A673 (cell line): ENCODE results near the gene FZD10. TPM values are rescaled to one million over a fixed set of nuclear protein-coding genes. Genes with fewer than 3 reads are reported as not detected.

ENCODE experiments used
- BruUV-seq: library from RNA; stranded (reverse); fragments of 400-500 nt; replicated peaks from 2 replicates; lab custom pipeline; 2021; lab: Mats Ljungman, UMichigan
- CTCF ChIA-PET: fragments of 300-600 bp; sonication (Branson Sonifier 250); formaldehyde crosslinking; loops from one replicate; lab custom pipeline; 2022; ENCODE audit warnings: antibody characterized with exemption; lab: Charles Lee
- POLR2A ChIA-PET: fragments of 300-600 bp; sonication (Branson Sonifier 250); formaldehyde crosslinking; loops from one replicate; lab custom pipeline; 2022; ENCODE audit warnings: antibody characterized with exemption; ENCODE audit not compliant: low non-redundant PET; lab: Charles Lee
- DNase-seq: peaks from one replicate; pipeline ENCODE4 v3.0.0-alpha.2; 2015; ENCODE audit warnings: low spot score
- H3K27ac ChIP-seq: fragments of 200-600 bp; sonication (generic); 2 replicates; pipeline ENCODE4 v1.5.1; 2016; ENCODE audit warnings: mixed run types, low read depth, mild to moderate bottlenecking, mixed read lengths, antibody characterized with exemption, low read length; ENCODE audit not compliant: poor library complexity, severe bottlenecking
- H3K27me3 ChIP-seq: fragments of 200-600 bp; sonication (generic); replicated peaks from 2 replicates; pipeline ENCODE4 v1.6.1; 2017; ENCODE audit warnings: mixed run types, low read depth, mild to moderate bottlenecking, mixed read lengths, antibody characterized with exemption, low read length; ENCODE audit not compliant: insufficient read depth, poor library complexity
- H3K36me3 ChIP-seq: fragments of 200-600 bp; sonication (generic); 2 replicates; pipeline ENCODE4 v1.6.1; 2016; ENCODE audit warnings: mixed run types, mild to moderate bottlenecking, mixed read lengths, antibody characterized with exemption, low read length; ENCODE audit not compliant: insufficient read depth, poor library complexity, severe bottlenecking
- H3K4me1 ChIP-seq: fragments of 200-600 bp; sonication (generic); 2 replicates; pipeline ENCODE4 v1.6.1; 2017; ENCODE audit warnings: mixed run types, mild to moderate bottlenecking, mixed read lengths, antibody characterized with exemption, low read length; ENCODE audit not compliant: insufficient read depth, poor library complexity, severe bottlenecking
- H3K4me3 ChIP-seq: fragments of 200-600 bp; sonication (generic); 2 replicates; pipeline ENCODE4 v1.5.1; 2016; ENCODE audit warnings: low read depth, mixed run types, mild to moderate bottlenecking, mixed read lengths, low read length; ENCODE audit not compliant: poor library complexity, severe bottlenecking
- H3K9me3 ChIP-seq: fragments of 200-600 bp; sonication (generic); 2 replicates; pipeline ENCODE4 v1.6.1; 2016; ENCODE audit warnings: mixed run types, low read depth, mild to moderate bottlenecking, mixed read lengths, antibody characterized with exemption, low read length; ENCODE audit not compliant: poor library complexity, severe bottlenecking
- EZH2 ChIP-seq: fragments of 200-600 bp; sonication (generic); IDR thresholded peaks from 2 replicates; pipeline ENCODE4 v1.6.1; 2017; ENCODE audit warnings: borderline replicate concordance, low read depth, mild to moderate bottlenecking, mixed read lengths, antibody characterized with exemption, low read length; ENCODE audit not compliant: poor library complexity, severe bottlenecking
- intact Hi-C: fragments of 100-400 bp; cut with micrococcal nuclease; formaldehyde crosslinking; loops from one replicate; pipeline ENCODE4 v1.10.0; 2022; ENCODE audit not compliant: unreplicated experiment
- total RNA-seq: library from RNA; stranded (reverse); gene quantifications from 2 replicates; pipeline ENCODE4 v1.2.3, GENCODE V29; 2021
- TF ChIP-seq, protein P1 (sequence below): fragments of 300-800, 200-600 bp; sonication (generic); conservative IDR thresholded peaks from 2 replicates; pipeline ENCODE4 v1.5.1; 2017; ENCODE audit warnings: low read depth, mild to moderate bottlenecking, antibody characterized with exemption, low read length, moderate library complexity, mixed read lengths

Gene FZD10
- total RNA-seq, 1 experiment from 2014 or later: not detected

DNA sequence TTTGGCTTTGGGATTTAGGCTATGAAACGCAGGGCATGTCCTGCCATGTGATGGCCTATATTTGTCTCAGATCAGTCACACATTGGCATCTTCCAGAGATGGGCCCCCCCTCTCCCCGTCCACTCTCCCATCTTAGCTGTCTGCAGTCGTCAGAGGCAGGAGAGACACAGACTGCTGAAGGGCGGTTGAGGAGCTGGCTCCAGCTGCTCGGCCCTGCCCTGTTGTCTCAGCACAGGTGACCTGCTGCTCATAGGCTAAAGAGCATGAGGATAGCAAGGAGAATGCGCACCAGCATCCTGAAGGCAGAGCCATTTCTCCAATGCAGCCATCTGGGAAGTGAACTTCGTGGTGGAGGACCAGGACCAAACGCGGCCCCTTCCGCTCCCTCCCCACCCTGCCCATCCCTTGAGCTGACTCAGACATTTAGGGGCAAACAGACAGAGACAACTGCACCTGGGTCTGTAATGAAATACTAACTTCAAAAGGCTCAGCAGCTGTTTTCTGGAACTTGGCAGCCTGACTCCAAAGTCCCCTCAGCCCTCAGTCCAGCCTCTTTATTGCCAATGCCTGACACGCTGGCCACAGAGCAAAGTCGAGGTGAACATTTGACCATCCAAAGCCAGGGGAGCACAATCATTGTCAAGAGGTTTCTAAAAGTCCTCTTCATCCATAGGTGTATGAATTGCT, 22.3 kb downstream of the FZD10 start:
- TF ChIP-seq EZH2: no peak
- no peak for DNase-seq
- no peak overlapping the region for H3K27ac ChIP-seq
- H3K27me3 ChIP-seq: peaks cover 19% of the 10 kb centered on the region
- no peak overlapping the region for H3K4me3 ChIP-seq
- no TSS peak for BruUV-seq
- H3K4me1 ChIP-seq: no peaks in the 10 kb centered on the region
- POLR2A ChIA-PET: no interaction called here
- no peaks in the 10 kb centered on the region for H3K9me3 ChIP-seq
- intact Hi-C loops: no loop called here
- CTCF ChIA-PET: no interaction called here
- no peaks in the 10 kb centered on the region for H3K36me3 ChIP-seq

DNA sequence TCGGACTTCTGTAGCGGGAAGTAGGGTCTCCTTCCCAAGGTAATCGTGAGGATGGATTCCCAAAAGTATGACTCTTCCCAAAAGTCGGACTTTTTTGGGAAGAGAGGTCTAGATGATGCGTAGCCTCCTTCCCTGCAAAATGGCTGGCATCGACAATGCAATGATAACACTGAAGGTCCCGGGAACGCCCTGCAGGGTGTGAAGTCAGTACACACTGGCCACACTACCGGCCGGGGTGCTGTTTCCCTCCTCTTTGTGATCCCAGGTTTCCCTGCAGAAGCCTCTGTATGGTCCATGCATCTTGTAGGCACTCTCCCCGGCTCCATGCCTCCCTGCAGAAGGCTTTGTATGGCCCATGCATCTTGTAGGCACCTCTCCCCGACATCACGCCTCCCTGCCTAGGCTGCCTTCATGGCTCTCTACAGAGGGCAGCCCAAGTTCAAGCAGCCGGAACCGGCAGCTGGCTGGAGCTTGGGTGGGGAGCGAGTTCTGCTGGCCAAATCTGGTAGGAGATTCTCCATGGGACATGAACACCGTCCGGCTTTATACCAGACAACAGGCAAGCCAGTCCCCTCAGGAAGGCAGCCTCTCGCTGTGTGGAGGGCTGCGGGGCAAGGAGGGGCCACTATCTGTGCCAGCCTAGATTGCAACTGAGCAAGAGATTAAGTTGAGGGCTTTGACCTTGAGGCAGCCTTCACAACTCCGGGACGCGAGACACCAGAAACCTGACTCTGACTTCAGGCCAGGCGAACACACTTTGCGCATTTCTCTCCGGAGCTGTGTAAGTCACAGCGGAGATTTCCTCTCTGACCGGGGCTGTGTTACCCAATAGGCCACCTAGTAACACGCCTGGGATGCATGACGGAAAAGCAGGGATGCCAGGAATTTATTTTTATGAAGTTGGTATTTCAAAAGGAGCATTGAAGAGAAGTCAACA, 23.5 kb downstream of the FZD10 start:
- Histone ChIP-seq H3K4me1 (no peaks in the 10 kb centered on the region), H3K36me3 (no peaks in the 10 kb centered on the region), H3K27ac (no peak overlapping the region), H3K27me3 (peaks cover 19% of the 10 kb centered on the region), H3K4me3 (no peak overlapping the region), H3K9me3 (no peaks in the 10 kb centered on the region)
- ChIA-PET CTCF (no interaction called here), POLR2A (no interaction called here)
- no peak for TF ChIP-seq EZH2
- TF ChIP-seq, protein P1, sequence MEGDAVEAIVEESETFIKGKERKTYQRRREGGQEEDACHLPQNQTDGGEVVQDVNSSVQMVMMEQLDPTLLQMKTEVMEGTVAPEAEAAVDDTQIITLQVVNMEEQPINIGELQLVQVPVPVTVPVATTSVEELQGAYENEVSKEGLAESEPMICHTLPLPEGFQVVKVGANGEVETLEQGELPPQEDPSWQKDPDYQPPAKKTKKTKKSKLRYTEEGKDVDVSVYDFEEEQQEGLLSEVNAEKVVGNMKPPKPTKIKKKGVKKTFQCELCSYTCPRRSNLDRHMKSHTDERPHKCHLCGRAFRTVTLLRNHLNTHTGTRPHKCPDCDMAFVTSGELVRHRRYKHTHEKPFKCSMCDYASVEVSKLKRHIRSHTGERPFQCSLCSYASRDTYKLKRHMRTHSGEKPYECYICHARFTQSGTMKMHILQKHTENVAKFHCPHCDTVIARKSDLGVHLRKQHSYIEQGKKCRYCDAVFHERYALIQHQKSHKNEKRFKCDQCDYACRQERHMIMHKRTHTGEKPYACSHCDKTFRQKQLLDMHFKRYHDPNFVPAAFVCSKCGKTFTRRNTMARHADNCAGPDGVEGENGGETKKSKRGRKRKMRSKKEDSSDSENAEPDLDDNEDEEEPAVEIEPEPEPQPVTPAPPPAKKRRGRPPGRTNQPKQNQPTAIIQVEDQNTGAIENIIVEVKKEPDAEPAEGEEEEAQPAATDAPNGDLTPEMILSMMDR: no peak
- intact Hi-C loops: no loop called here
- no TSS peak for BruUV-seq
- DNase-seq: no peak

DNA sequence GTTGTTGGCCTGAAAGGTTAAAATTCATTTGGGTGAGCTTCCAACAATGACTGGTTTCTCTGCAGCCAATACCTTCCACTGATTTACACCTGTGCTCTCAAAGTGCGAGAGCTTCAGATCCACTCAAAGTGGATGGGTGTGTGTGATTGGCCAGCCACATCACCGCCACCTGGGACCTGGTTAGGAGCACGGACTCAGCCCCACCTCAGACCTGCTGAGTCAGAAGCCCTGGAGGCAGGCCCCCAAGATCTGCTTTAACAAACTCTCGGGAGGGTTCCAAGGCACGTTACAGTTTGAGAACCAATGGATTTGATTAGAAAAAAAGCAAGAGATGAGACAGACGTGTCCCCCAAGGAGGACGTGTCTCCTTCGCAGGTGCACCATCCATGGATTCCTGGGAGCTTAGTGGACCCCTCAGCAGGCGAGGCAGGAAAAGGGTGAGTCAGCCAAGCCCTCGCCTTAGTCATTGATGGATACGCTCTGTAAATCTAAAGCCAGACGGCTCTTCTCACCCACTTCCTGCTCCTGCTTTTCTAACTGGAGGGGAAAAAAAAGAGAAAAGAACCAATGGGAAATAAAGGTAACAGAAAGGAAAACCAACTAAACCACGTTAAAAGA, 24.5 kb downstream of the FZD10 start:
- POLR2A ChIA-PET: no interaction called here
- no TSS peak for BruUV-seq
- DNase-seq: no peak
- H3K27me3 ChIP-seq: peaks cover 19% of the 10 kb centered on the region
- H3K36me3 ChIP-seq: no peaks in the 10 kb centered on the region
- no peaks in the 10 kb centered on the region for H3K9me3 ChIP-seq
- CTCF ChIA-PET: no interaction called here
- no peak for TF ChIP-seq EZH2
- TF ChIP-seq, protein P1: no peak
- H3K4me3 ChIP-seq: no peak overlapping the region
- no peak overlapping the region for H3K27ac ChIP-seq
- intact Hi-C loops: no loop called here
- H3K4me1 ChIP-seq: no peaks in the 10 kb centered on the region
